GM18499 (cell line): ENCODE measurements around the gene ETFRF1.

Experiments
- ATAC-seq: cut with Tn5 transposase; IDR thresholded peaks from one replicate; pipeline ENCODE4 v1.9.1; 2021; ENCODE audit warnings: moderate number of reproducible peaks; ENCODE audit not compliant: insufficient read depth, unreplicated experiment

The ETFRF1 gene

GRCh38 chr12:25208554-25208953 is 13.5 kb downstream of the ETFRF1 start:
- no peak for ATAC-seq

DNA sequence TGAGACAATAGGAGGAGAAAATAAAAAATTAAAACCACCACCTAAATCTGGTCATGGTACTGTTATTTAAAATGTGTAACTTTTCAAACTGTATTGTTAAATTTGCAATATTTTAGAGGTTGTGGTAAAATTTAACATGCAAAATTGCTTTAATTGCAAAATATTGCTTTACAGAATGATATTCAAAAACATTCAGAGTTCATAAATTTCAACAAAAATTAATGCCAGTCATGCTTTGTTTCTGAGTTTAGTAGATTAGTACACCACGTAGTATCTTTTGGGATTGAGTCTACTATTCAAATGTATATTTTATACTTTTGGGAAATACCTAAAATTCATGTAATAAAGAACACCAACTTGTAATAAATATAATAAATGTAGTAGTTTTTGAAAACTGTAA is 18.3 kb downstream of the ETFRF1 start:
- ATAC-seq, result no peak

DNA sequence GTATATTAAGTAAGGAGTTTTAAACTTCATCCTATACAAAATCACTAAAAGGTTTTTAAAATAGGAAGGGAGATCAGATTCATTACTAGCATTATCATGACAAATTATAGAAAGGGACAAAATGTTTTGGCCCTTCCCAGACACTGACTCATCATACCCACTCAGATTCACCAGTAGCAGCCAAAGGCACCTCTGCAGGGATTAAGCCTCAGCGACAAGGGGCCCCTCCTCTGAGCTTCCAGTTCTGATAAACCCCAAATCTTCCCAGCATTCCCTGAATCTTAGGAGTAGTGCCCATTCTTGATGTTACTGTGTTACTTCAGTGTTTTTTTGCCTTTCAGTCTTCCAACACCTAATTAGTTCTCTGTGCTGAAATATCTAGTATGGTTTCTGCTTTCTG is 41.2 kb downstream of the ETFRF1 start:
- no peak for ATAC-seq

DNA sequence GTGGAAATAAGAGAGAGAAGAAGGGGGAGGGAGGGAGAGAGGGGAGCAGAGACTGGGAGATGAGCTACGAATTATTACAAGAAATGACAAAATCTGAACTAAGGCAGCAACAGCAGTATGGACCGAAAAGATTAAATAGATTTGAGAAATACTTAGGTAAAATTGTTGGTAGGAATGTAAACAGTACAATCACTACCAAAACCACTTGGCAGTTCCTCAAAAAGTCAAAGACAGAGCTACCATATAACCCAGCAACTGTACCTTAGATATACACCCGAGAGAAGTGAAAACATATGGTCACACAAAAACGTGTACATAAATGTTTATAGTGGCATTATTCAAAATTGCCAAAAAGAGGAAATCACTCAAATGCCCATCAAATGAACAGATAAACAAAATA is 41.6 kb downstream of the ETFRF1 start:
- ATAC-seq, result no peak

DNA sequence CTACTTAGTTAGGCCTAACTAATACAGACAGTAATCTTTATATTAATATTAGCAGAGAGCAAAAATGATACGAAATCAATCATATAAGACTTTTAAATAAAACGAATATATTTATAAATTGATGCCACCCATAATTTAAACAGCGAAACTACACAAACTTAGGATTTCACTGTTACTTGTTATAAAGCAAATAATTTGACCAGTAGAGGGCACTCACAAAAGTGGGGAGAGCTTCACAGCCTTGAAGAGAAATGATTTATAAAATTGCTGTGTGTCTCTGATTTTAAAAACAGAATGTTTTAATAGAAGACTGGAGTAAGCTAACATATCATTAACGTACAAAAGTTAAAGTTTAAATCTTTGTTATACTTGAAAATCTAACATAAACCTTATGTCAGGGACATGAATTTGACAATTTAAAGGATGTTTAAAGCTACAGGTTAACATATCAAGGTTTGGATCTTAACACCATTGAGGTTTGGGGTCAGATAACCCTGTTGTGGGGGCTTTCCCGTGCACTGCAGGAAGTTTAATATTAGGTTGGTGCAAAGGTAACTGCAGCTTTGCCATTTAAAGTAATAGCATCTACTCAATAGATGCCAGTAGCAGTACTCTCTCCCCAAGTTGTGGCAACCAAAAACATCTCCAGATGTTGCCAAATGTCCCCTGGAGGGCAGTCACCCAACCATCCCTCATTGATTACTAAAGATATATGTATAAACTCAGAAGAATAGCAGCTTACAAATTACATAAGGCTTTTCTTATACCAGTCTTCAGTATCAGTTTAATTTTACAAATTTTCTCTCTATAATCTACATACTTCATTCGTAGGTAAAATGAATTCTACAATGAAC is 46.4 kb downstream of the ETFRF1 start:
- ATAC-seq, result no peak

DNA sequence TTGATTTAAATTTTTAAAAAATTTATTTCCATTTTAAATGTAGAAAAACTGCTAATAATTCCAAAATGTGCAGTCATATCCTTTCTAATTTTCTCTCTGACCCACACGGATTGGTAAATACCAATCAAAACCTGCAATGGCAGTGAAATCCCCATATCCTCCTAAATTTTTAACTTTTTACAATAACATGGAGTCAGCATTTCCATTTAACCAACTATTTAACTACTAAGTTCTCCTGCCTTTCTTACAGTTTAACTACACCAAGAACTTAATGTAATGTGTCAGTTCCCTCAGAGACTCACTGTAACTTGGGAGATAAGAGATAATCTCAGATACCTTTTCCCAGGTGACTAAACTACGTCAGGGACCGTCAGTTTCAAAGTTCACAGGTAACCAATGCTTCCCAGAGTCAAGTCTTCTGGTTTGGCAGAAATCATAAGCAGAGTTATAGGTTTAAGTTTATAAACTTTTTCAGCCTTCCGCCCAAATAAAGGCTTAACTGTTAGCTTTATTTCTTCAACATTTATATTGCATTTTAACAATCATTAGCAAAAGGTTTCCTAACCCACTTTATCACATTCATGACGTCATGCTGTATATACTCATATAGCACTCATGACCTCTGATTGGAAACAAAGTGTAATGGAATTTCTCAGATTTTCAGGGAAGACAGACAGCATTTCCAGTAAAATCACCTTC is 48.1 kb downstream of the ETFRF1 start:
- ATAC-seq, result no peak

GRCh38 chr12:25243680-25243990 is 48.6 kb downstream of the ETFRF1 start:
- ATAC-seq, result no peak

GRCh38 chr12:25245491-25245890 is 50.5 kb downstream of the ETFRF1 start:
- ATAC-seq, result no peak

DNA sequence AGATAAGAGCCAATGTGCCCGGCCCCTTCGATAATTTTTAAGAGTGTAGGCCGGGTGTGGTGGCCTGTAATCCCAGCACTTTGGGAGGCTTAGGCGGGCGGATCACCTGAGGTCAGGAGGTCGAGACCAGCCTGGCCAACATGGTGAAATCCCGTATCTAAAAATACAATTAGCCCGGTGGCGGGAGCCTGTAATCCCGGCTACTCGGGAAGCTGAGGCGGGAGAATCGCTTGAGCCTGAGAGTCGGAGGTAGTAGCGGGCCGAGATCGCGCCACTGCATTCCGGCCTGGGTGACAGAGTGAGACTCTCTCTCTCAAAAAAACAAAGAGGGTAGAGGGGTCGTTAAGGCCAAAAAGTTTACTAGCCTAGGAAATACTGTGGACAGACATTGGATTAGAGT is 53.1 kb downstream of the ETFRF1 start:
- ATAC-seq, result no peak

DNA sequence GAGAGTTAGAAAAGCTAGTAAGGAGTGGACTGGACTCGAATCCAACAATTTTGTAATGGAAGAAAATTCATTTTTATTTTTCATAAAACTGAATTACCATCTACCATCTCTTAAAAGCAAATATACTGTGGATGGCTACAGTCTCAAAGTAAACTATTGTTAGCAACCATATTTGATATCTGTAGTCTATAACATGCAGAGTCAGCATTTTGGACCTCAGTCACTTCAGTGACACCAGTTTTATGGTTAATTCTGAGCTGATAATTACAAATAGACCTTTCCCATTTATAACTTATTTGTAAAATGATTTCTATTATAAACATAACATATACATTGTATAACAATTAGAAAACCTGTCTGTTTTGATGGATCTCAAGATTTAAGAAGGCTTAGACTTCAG is 53.7 kb downstream of the ETFRF1 start:
- no peak for ATAC-seq

DNA sequence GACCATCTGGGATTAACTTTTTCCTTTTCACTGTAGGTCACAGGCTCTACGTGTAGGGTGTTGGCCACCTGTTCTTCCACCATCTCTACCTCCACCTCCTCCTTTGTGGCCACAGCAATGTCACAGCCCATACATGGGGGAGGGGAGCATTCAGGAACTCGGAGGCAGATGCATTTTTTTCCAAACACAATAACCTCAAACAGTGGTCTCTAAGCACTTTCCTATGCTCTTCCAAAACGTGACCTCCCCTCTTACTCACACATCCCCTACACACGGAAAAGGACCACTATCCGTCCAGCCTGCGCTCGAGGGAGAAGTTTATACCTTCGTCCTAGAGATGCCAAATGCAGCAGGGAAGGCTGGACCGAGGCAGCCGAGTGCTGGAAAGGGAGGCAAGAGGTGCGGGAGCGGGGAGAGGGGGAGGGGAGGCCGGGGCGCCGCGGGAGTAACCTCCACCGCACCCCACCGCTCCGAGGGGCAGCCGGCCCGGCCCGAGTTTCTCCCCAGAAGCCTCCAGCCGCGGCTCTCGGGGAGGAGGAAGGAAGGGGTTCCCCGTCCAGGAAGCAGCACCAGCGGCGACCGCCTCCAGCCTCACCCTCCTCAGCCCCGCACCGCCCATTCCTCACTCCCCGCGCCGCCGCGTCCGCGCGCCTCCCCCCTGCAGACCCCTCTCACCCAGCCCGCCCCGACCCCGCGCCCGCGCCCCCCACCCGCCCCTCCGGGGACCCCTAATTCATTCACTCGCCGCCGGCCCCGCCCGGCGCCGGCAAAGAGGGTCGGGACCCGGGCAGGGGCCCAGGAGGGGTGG is 55.1 kb downstream of the ETFRF1 start:
- ATAC-seq, result no peak

DNA sequence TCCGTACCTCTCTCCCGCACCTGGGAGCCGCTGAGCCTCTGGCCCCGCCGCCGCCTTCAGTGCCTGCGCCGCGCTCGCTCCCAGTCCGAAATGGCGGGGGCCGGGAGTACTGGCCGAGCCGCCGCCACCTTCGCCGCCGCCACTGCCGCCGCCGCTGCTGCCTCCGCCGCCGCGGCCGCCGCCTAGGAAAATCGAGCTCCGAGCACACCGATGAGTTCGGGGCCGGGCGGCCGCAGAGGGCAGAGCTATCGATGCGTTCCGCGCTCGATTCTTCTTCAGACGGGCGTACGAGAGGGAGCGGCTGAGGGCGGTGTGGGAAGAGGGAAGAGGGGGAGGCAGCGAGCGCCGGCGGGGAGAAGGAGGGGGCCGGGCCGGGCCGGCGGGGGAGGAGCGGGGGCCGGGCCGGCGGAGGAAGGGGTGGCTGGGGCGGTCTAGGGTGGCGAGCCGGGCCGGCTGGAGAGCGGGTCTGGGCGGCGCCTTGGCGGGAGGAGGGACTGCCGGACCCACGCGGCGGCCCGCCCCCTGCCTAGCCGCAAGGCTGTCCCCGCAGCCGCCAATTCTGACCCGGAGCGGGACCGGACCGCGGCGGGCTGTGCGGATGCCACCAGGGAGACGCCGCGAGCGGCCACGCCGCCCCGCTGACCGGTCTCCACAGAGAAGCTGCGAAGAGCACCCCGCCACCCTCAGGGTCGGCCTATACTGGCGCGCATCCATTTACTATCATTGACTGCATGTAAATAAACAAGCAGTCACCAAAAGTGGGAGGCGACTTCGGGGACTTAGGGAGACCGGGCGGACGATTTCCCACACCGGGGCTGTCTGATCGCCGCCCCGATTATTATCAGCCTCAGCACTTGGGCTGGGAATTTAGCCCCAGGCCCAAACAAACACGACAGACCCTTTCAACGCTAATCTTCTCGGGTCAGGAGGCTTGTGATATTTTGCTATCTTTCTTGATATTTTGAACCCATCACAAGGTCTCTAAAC is 56.0 kb downstream of the ETFRF1 start, which contains the start of gene KRAS:
TSS of gene KRAS (minus strand) at position 186 of the 987 bp plus-strand sequence.
- peak; percentile 47 for ATAC-seq

- no peak for ATAC-seq
Observed at GRCh38 chr12:25251769-25252168, 56.7 kb downstream of the ETFRF1 start.

DNA sequence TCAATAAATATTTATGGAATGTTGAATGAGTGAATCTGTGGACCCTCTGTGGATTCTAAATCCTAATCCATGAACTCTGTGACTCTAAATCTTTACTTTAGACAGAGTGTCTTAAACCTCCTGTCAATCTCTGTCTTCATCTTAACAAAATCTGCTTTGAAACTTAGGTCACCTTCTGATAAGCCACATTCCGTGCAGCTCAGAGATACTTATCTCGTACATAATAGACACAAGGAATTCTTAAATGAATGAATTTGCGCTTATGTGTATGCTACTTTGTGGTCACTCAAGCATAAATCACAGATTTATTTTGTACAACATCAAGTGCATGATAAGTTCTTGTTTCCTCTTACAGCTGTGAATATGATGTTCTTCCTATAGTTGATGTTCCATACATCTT is 57.9 kb downstream of the ETFRF1 start:
- ATAC-seq, result no peak

DNA sequence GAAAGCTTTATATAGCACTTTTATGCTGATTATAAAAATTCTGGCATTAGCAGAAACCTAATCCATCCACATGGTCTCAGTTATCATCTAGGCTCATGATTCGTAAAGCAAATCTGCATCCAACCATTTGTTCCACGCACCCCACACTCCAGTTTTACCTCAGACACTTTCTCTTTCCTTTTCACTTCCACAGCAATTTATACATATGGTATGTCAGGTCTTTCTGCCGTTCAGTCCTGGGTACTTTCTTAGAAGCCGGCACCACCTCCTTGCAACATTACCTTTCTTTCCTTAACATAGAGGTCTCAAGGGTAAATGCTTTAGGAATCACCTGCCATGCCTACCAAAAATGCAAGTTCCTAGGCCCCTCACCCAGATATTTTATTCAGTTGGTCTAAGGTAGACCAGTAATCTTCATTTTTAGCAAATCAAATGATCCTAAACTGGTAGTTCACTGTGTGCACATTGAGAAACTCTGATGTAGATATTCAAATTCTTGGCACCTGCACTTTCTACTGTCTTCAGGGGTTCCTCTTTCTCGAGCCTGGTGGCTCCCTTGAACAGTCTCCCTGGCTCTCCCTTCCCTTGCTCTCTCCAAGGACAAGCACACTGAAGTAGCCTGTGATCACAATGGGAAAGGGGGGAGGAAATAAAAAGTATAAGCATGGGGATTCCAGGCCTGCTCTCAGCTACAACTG is 58.5 kb downstream of the ETFRF1 start:
- ATAC-seq, result no peak

GRCh38 chr12:25254271-25254880 is 59.3 kb downstream of the ETFRF1 start:
- ATAC-seq, result no peak
